B cell (primary cell): ENCODE data around the gene DGUOK. TPM values are rescaled to one million over a fixed set of nuclear protein-coding genes. Genes with fewer than 3 reads are reported as not detected.

Experiments
- ATAC-seq: fragments of 200-7000 bp; cut with Tn5 transposase; one replicate; pipeline ENCODE4 v1.10.0; 2021; ENCODE audit warnings: low read depth, mild to moderate bottlenecking, moderate number of reproducible peaks, moderate library complexity
- CTCF ChIA-PET: fragments of 350-600 bp; sonication (Branson Sonifier 250); formaldehyde crosslinking; loops from one replicate; lab custom pipeline; 2021; ENCODE audit warnings: antibody characterized with exemption, inconsistent platforms; lab: Charles Lee
- POLR2A ChIA-PET: fragments of 350-600 bp; sonication (Branson Sonifier 250); formaldehyde crosslinking; loops from one replicate; lab custom pipeline; 2021; ENCODE audit warnings: antibody characterized with exemption; lab: Charles Lee
- DNase-seq: peaks from one replicate; pipeline ENCODE4 v3.0.0; 2013
- H2AFZ ChIP-seq: 2 replicates; pipeline ENCODE4 v1.6.1; 2012; ENCODE audit warnings: mild to moderate bottlenecking, low read depth, low read length; ENCODE audit not compliant: insufficient read depth, poor library complexity, severe bottlenecking
- H3K27ac ChIP-seq, 2 donors: 1 replicate in 1 of 2; 2 replicates in 1 of 2; pipeline ENCODE4 v1.5.1; 2012 to 2013; ENCODE audit warnings: low read length in 2 of 2, mild to moderate bottlenecking in 2 of 2, moderate library complexity in 1 of 2
- H3K27me3 ChIP-seq, 4 experiments: fragments of 200-600 bp in 1 of 4; sonication (generic) in 1 of 4; replicated peaks in 1 of 4; 1 replicate in 2 of 4; 2 replicates in 2 of 4; pipeline versions ENCODE4 v1.6.1 to v1.7.0; 2013 to 2016; ENCODE audit warnings: low read length in 3 of 4, mild to moderate bottlenecking in 2 of 4, mixed read lengths in 1 of 4, moderate library complexity in 1 of 4; ENCODE audit not compliant: insufficient read depth in 4 of 4, control insufficient read depth in 3 of 4; ENCODE audit errors: control extremely low read depth in 1 of 4
- H3K36me3 ChIP-seq, 2 experiments: replicated peaks in 1 of 2; 1 replicate in 1 of 2; 2 replicates in 1 of 2; pipeline versions ENCODE4 v1.6.1 to v1.7.1; 2013; ENCODE audit warnings: low read length in 1 of 2; ENCODE audit not compliant: insufficient read depth in 2 of 2, control insufficient read depth in 1 of 2; ENCODE audit errors: control extremely low read depth in 1 of 2, extremely low read depth in 1 of 2
- H3K4me1 ChIP-seq, 2 donors: fragments of 200-600 bp in 1 of 2; sonication (generic) in 1 of 2; 1 replicate in 1 of 2; 2 replicates in 1 of 2; pipeline versions ENCODE4 v1.5.1 to v1.6.1; 2013 to 2017; ENCODE audit warnings: low read length in 2 of 2; ENCODE audit not compliant: control insufficient read depth in 2 of 2, insufficient read depth in 2 of 2
- H3K4me2 ChIP-seq: replicated peaks from 2 replicates; pipeline ENCODE3; 2012; ENCODE audit warnings: mild to moderate bottlenecking, low read depth, low read length; ENCODE audit not compliant: poor library complexity, severe bottlenecking
- H3K4me3 ChIP-seq, 5 experiments: fragments of 200-600 bp in 1 of 5; sonication (generic) in 1 of 5; 1 replicate in 3 of 5; 2 replicates in 2 of 5; pipeline versions ENCODE4 v1.5.1 to v1.7.0; 2011 to 2016; ENCODE audit warnings: low read length in 4 of 5, mild to moderate bottlenecking in 4 of 5, low read depth in 2 of 5, control low read depth in 1 of 5, moderate library complexity in 1 of 5; ENCODE audit not compliant: insufficient read depth in 1 of 5; ENCODE audit errors: control extremely low read depth in 1 of 5, extremely low read depth in 1 of 5
- H3K79me2 ChIP-seq: fragments of 200-600 bp; sonication (generic); one replicate; pipeline ENCODE4 v1.6.0; 2016; ENCODE audit warnings: low read length; ENCODE audit not compliant: control insufficient read depth, insufficient read depth
- H3K9ac ChIP-seq: fragments of 200-600 bp; sonication (generic); 2 replicates; pipeline ENCODE4 v1.6.1; 2017; ENCODE audit warnings: mild to moderate bottlenecking, low read length, moderate library complexity
- H3K9me3 ChIP-seq, 3 donors: one replicate each; pipeline versions ENCODE4 v1.6.1 to v1.7.1; 2013; ENCODE audit warnings: low read length in 2 of 3; ENCODE audit not compliant: control insufficient read depth in 2 of 3, insufficient read depth in 1 of 3; ENCODE audit errors: control extremely low read depth in 1 of 3
- H4K20me1 ChIP-seq: 2 replicates; pipeline ENCODE4 v1.6.0; 2012; ENCODE audit warnings: mild to moderate bottlenecking, low read length; ENCODE audit not compliant: insufficient read depth, control insufficient read depth, poor library complexity, severe bottlenecking
- H3K27ac Mint-ChIP-seq: one replicate; pipeline ENCODE4 v1.8.0; 2021; ENCODE audit warnings: mixed read lengths
- H3K27me3 Mint-ChIP-seq: one replicate; pipeline ENCODE4 v1.8.0; 2021; ENCODE audit warnings: mixed read lengths
- H3K4me1 Mint-ChIP-seq: one replicate; pipeline ENCODE4 v1.8.0; 2021; ENCODE audit warnings: mixed read lengths
- H3K4me3 Mint-ChIP-seq: one replicate; pipeline ENCODE4 v1.8.0; 2021; ENCODE audit warnings: mixed read lengths
- H3K9me3 Mint-ChIP-seq: one replicate; pipeline ENCODE4 v1.8.0; 2022; ENCODE audit warnings: mixed read lengths; ENCODE audit not compliant: insufficient read depth
- EZH2 ChIP-seq: IDR thresholded peaks from 2 replicates; pipeline ENCODE4 v1.6.1; 2012; ENCODE audit warnings: borderline replicate concordance, low read depth, mild to moderate bottlenecking, moderate library complexity, low read length; ENCODE audit not compliant: insufficient read depth, poor library complexity, severe bottlenecking
- WGBS: methylation state at CpG from one replicate; pipeline ENCODE4 v1.1.5; 2013; ENCODE audit warnings: missing lambda C conversion rate; ENCODE audit not compliant: insufficient coverage; 5-methylcytosine and 5-hydroxymethylcytosine counted together
- intact Hi-C: fragments of 100-400 bp; cut with micrococcal nuclease; formaldehyde crosslinking; loops from one replicate; pipeline ENCODE4 v1.10.0; 2022
- polyA plus RNA-seq: library from polyadenylated mRNA; depleted of rRNA; stranded (reverse); fragments of >200 nt; gene quantifications from 2 replicates; pipeline ENCODE4 v1.2.3, GENCODE V29; 2012
- total RNA-seq, 2 donors: library from RNA; stranded (reverse); fragments of 120-200 nt in 1 of 2; gene quantifications; 1 replicate in 1 of 2; 2 replicates in 1 of 2; pipeline versions ENCODE4 v1.2.3 to v1.2.4, GENCODE V29; 2013 to 2022
- TF ChIP-seq, protein P1 (sequence below): fragments of 200-600 bp; IDR thresholded peaks from one replicate; pipeline ENCODE4 v1.8.0; 2022; ENCODE audit warnings: antibody characterized with exemption, mild to moderate bottlenecking

Gene DGUOK
- total and polyA plus RNA-seq, 2 donors (not counting 1 experiment from before 2014, with no cell fraction given): 61.7 to 81.5 TPM

- TF ChIP-seq, protein P1, sequence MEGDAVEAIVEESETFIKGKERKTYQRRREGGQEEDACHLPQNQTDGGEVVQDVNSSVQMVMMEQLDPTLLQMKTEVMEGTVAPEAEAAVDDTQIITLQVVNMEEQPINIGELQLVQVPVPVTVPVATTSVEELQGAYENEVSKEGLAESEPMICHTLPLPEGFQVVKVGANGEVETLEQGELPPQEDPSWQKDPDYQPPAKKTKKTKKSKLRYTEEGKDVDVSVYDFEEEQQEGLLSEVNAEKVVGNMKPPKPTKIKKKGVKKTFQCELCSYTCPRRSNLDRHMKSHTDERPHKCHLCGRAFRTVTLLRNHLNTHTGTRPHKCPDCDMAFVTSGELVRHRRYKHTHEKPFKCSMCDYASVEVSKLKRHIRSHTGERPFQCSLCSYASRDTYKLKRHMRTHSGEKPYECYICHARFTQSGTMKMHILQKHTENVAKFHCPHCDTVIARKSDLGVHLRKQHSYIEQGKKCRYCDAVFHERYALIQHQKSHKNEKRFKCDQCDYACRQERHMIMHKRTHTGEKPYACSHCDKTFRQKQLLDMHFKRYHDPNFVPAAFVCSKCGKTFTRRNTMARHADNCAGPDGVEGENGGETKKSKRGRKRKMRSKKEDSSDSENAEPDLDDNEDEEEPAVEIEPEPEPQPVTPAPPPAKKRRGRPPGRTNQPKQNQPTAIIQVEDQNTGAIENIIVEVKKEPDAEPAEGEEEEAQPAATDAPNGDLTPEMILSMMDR: no peak
- no peak for TF ChIP-seq EZH2
- H3K27ac ChIP-seq: no peak overlapping the region
- H3K4me3 ChIP-seq: no peak overlapping the region
- H3K9me3 Mint-ChIP-seq: no peaks in the 10 kb centered on the region
- no peaks in the 10 kb centered on the region for H4K20me1 ChIP-seq
- H3K27me3 Mint-ChIP-seq: no peaks in the 10 kb centered on the region
- peaks cover 0 to 8% (median 2%) of the 10 kb centered on the region in 3 donors for H3K9me3 ChIP-seq
- 100% methylated on average over 1 of the region's 5 CpGs for WGBS
- ATAC-seq (no peak), DNase-seq (no peak)
- no peaks in the 10 kb centered on the region for H3K36me3 ChIP-seq
- peaks cover 26% of the 10 kb centered on the region for H3K4me1 Mint-ChIP-seq
- POLR2A ChIA-PET: no interaction called here
- H3K79me2 ChIP-seq: peaks cover 17% of the 10 kb centered on the region
- no peak overlapping the region for H3K4me2 ChIP-seq
- H3K9ac ChIP-seq: no peak overlapping the region
- intact Hi-C loops: no loop called here
- no peaks in the 10 kb centered on the region for H3K27me3 ChIP-seq
- H2AFZ ChIP-seq: no peak overlapping the region
- peak overlapping the region; percentile 11 for H3K27ac Mint-ChIP-seq
- H3K4me3 Mint-ChIP-seq: no peak overlapping the region
- CTCF ChIA-PET: no interaction called here
- peaks cover 11 to 19% of the 10 kb centered on the region in 2 donors for H3K4me1 ChIP-seq
Observed at GRCh38 chr2:73922681-73923080, 4.0 kb upstream of the DGUOK start.

DNA sequence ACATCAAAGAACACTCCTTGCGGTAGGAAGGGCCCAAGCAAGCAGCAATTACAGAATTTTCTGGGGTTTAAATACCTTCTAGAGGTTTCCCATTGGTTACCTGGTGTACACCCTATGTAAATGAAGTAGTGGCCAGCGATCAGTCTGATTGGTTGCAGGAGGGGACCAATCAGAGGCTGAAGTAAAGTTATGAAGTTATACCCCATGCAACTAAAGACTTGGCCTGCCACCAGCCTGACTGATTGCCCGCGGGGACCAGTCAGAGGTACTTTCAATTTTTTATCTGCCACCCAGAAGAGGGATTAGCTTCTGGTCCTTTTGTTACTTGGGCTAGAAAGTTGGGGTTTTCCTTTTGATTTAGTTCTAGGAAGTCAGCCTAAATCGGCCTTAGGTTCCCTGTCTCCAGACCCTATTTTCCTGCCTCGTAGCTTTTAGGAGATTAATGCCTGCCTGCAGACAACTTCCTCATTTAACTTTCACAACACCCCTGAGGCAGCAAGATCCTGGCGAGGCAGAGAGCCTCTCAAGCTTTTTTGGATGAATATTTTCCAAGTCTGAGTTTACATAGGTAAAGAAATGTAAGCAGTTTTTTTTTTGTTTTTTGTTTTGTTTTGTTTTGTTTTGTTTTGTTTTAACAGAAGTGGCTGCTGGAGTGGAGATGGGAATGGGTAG lies 1.5 kb upstream of the DGUOK start:
- no peaks in the 10 kb centered on the region for H3K36me3 ChIP-seq
- DNase-seq: peak; percentile 41
- ChIA-PET CTCF (interaction anchor here (0.7 to 1.3 kb wide), 5 partner anchors 60 to 607 kb away, joined by 3 to 4 read pairs (median 3); no protein-coding TSS in a partner anchor), POLR2A (interaction anchor here (0.7 kb wide), 2 partner anchors 101 to 222 kb away, joined by 3 read pairs; no protein-coding TSS in a partner anchor)
- ATAC-seq: no peak
- H3K27me3 ChIP-seq: no peaks in the 10 kb centered on the region
- H3K27ac ChIP-seq: peak overlapping the region in 1 of 2 donors; percentile 20
- H3K9ac ChIP-seq: no peak overlapping the region
- intact Hi-C loops: loop anchor here (5.0 kb wide), 1 partner anchor 188 kb away; the partner anchor contains the start of gene TPRKB
- Mint-ChIP-seq H3K4me3 (no peak overlapping the region), H3K4me1 (peaks cover 50% of the 10 kb centered on the region), H3K9me3 (no peaks in the 10 kb centered on the region), H3K27me3 (no peaks in the 10 kb centered on the region), H3K27ac (no peak overlapping the region)
- H3K4me2 ChIP-seq: no peak overlapping the region
- no peaks in the 10 kb centered on the region for H4K20me1 ChIP-seq
- WGBS: no CpG with 5 or more reads among the region's 7 CpGs
- peaks cover 41% of the 10 kb centered on the region for H3K79me2 ChIP-seq
- no peak for TF ChIP-seq EZH2
- TF ChIP-seq, protein P1: no peak
- H2AFZ ChIP-seq: no peak overlapping the region
- peaks cover 32 to 37% of the 10 kb centered on the region in 2 donors for H3K4me1 ChIP-seq
- H3K4me3 ChIP-seq: no peak overlapping the region
- peaks cover 0 to 8% (median 2%) of the 10 kb centered on the region in 3 donors for H3K9me3 ChIP-seq
